ENCODE measurements around the gene BTBD19.
A peak's percentile ranks its signal among the peaks of the same experiment; 100 is the strongest.
"Not testable (repeated sequence)": the region's sequence is repeated elsewhere in the genome, so short reads cannot be mapped to it uniquely, and the experiment has no call there.

Gene BTBD19, protein sequence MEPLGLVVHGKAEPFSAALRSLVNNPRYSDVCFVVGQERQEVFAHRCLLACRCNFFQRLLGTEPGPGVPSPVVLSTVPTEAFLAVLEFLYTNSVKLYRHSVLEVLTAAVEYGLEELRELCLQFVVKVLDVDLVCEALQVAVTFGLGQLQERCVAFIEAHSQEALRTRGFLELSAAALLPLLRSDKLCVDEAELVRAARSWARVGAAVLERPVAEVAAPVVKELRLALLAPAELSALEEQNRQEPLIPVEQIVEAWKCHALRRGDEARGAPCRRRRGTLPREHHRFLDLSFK

DNA sequence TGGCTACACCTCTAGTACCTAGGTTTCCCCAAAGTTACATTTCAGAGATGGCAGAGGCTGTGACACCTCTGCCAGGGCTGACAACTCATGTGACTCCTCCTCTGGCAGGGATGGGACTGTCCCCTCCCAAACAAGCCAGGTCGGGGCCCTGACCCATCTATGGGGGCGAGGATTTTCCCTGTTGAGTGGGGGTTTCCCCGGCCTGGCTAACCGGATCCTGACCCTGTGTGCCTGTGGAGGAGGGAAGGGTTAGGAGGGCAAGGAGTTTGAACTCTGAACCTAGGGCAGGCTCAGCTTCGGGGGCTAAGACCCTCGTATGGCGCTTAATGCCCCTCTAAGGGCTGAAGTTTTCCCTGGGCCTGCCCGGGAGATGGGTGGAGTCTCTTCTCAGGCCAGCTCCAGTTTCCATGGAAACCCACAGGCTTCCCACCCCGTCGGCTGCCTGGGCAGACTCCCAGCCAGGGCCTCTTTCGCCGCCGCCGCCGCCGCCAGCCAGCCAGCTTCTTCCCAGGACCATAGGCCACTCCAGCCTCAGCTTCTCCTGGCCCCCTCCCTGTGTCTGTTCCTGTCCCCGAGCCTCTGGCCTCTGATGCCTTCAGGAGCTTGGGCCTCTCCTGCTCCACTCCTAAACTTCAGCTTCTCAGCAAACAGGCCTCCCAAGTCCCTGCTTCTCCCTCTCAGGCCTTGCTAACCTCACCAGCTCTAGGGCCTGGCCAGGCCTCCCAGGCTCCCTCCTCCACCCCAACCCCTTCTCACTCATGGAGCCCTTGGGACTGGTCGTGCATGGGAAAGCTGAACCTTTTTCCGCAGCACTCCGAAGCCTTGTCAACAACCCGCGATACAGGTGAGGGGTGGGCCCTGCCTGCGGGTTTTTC is at the start of gene BTBD19:
Gene BTBD19 (plus strand): TSS at position 461 of the 875 bp plus-strand sequence. CDS start 298 bp downstream, at position 759.
- DNase-seq (ENCODE audit: extremely low read depth in 1 of 2, low read depth in 1 of 2), result peak; percentile 63 to 84

DNA sequence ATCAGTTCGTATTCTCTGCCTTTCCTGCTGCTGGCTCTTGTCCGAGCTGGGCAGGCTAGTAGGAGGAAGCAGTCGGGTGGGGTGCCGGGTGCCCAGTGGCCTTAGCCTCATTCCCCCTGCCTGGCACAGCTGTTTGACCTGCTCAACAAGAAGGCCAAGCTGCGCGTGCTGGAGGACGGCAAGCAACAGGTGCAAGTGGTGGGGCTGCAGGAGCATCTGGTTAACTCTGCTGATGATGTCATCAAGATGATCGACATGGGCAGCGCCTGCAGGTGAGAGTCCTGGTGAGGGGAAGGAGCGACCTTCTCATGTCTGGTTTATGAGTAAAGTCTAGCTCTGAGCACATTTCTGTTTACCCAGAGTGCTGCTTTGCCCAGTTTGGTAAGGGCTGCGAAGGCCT is 49.2 kb upstream of the BTBD19 start:
- no peak for DNase-seq (ENCODE audit: extremely low read depth in 1 of 2, low read depth in 1 of 2)

DNA sequence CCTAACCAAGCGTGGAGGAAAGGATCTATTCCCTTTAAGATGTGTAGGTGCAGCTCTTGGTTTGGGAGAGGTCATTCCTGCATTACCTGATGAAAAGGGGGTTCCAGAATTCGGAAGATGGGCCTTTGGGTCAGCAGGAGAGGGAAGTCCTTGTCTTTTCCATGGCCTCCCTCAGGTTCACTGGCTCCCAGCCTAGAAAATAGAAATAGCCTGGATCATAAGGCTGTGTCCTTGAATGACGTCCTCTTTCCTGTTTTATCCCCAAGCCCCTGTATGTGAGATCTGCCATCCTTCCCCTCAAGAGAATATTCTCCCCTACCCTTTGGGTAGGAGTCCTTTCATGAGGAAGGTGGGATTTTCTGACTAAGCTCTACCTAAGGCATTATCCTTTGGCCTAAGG is 47.4 kb upstream of the BTBD19 start:
- DNase-seq (ENCODE audit: extremely low read depth in 1 of 2, low read depth in 1 of 2), result no peak

DNA sequence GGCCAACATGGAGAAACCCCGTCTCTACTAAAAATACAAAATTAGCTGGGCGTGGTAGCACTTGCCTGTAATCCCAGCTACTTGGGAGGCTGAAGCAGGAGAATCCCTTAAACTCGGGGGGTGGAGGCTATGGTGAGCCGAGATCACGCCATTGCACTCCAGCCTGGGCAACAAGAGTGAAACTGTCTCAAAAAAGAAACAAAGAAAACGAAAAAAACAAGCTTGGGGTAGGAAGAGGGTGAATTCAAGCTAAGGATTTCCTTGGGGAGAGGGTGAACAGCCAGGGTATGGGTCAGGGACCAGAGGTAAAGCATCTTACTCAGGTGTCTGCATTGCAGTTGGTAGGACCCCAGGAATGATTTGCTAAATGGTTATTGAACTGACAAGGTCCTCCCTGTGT is 41.9 kb upstream of the BTBD19 start:
- not testable (repeated sequence) for DNase-seq (ENCODE audit: extremely low read depth in 1 of 2, low read depth in 1 of 2)

DNA sequence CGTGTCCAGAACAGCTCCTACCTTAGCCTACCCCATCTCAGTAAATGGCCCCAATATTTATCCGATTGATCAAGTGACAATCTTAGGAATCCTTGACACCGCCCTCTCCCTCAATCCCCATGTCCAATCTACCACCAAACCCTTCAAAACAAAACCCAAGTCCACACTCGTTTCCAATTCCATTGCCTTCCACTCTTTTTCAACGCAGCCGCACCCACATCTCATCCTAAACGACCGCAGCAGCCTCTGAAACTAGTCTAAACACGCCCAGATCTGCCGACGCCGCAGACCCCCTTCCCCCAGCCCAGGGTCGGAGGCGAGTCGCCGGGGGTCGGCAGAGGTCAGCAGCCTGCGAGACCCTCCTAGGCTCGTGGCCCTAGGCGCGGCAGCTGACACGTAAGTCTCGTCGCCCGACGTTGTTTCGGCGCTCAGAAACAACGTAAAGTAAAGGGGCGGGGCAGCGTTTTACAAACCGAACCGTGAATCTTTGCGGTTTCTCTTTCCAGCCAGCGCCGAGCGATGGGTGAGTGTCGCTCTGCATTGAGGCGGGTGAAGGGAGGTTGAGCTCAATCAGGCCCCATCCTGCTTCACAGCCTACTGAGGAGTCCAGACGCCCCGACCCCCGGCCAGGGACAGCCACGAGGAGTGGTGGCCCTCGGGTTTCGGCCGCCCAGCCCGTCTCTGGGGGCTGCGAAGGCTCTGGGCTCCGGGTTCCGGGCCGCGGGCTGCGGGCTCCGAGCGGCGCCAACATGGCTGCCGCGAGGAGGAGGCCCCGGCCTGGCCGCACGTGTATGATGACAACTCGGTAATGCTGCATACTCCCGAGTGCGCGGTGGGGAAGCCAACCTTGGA is 33.0 kb upstream of the BTBD19 start, which contains the start of gene RPS8:
Gene RPS8 (plus strand): TSS at position 463 of the 852 bp plus-strand sequence. CDS start 57 bp downstream, at position 520.
- DNase-seq (ENCODE audit: extremely low read depth in 1 of 2, low read depth in 1 of 2), result peak; percentile 69 to 88

DNA sequence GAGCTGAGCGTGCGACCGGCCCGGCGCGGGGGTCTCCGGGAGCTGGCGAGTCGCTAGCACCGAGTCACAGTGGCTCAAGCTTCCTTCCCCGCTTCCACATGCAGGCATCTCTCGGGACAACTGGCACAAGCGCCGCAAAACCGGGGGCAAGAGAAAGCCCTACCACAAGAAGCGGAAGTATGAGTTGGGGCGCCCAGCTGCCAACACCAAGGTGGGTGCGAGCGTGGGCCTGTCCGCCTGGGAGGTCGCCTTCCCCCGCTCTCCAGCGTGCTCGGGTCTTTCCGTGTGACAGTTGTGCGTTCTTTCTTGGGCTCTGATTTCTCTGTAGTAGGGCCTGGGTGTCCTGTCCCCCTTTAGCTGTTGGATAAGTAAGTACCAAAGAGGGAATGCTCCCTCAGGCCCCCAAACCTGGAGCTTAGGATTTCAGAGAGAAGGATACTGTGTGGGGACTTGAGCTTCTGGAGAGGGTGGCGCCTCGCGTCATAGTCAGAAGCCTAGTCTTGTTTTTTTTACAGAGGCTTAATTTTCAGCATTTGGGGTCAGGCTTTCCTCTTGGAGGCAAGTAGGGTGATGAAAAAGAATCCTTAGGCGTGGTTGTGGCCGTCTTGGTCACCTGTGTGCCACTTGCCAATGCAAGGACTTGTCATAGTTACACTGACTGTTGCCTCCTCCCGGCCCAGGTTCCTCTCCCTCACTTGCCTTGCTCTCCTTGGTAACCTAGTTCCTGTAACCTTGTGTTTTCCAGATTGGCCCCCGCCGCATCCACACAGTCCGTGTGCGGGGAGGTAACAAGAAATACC is 32.2 kb upstream of the BTBD19 start:
- DNase-seq (ENCODE audit: extremely low read depth in 1 of 2, low read depth in 1 of 2), result peak in 1 of 2 donors; percentile 16

DNA sequence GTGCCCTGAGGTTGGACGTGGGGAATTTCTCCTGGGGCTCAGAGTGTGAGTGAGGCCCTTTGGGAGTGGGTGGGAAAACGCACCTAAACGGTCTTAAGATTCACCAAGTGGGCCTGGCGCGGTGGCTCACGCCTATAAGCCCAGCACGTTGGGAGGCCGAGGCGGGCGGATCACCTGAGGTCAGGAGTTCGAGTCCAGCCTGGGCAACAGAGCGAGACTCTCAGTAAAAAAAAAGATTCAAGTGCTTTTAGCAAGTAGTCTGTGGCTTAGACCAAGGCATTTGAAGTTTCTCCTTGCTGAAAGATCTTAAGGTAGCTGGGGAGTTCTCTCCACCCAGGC is 31.6 kb upstream of the BTBD19 start:
- no peak for DNase-seq (ENCODE audit: extremely low read depth in 1 of 2, low read depth in 1 of 2)

DNA sequence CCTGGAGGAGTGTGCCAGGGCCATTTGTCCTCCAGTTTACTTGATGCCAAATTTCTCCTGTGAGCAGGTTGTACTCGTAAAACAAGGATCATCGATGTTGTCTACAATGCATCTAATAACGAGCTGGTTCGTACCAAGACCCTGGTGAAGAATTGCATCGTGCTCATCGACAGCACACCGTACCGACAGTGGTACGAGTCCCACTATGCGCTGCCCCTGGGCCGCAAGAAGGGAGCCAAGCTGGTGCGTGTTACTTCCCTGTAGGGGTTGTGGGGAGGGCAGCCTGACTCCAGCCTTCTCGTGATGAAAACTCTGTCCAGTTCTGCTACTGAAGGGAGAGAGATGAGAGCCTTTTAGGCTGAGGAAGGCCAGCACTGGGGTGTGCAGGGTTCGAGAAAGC is 30.8 kb upstream of the BTBD19 start:
- DNase-seq (ENCODE audit: extremely low read depth in 1 of 2, low read depth in 1 of 2), result no peak

DNA sequence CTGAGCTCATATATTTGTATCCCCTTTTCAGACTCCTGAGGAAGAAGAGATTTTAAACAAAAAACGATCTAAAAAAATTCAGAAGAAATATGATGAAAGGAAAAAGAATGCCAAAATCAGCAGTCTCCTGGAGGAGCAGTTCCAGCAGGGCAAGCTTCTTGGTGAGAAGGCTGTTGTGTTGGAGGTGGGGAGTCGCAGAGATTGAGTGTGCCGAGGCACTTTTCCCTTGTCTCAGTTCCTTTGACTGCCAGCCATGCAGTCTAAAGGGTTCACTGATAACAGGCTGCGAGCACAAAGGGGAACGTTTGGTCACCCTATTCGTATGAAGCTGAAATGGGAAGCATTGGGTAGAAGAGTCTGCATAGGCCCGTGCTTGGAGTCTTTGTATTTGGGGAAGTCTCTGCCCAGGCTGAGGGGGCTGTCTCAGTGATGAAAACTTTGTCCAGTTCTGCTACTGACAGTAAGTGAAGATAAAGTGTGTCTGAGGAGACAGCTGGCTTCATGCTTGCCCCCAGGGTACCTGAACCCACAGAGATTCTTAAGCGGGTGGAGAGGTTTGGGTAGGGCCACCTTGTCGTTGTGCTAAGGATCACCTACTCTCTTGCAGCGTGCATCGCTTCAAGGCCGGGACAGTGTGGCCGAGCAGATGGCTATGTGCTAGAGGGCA is 30.2 kb upstream of the BTBD19 start:
- no peak for DNase-seq (ENCODE audit: extremely low read depth in 1 of 2, low read depth in 1 of 2)

DNA sequence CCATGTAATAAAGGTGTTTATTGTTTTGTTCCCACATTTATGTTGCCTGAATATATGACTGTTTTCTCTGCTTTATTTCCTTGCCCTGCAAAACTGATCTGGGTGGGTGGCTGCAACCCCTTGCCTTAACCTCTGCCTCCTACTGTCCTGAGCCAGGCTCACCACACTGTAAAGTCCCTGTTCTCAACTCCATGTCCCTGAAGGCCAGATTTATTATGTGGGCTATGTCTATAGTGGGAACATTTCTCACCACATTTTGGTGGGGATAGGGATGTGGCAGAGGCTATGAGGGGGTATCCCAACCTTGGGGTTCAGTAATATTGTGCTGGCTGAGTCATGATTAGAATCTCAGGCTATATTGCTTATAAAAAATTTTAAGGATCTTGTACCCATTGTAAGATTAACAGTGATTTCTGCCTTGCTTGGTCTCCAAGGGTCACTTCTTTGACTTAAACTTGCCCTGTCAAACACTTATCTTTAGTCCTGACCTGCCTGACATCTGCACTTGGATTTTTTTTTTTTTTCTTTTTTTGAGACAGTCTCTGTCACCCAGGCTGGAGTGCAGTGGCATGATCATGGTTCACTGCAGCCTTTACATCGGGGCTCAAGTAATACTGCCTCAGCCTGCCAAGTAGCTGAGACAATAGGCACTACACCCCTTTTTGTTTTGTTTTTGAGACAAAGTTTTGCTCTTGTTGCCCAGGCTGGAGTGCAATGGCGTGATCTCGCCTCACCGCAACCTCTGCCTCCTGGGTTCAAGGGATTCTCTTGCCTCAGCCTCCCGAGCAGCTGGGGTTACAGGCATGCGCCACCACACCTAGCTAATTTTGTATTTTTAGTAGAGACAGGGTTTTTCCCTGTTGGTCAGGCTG is 29.4 kb upstream of the BTBD19 start:
- no peak for DNase-seq (ENCODE audit: extremely low read depth in 1 of 2, low read depth in 1 of 2)

DNA sequence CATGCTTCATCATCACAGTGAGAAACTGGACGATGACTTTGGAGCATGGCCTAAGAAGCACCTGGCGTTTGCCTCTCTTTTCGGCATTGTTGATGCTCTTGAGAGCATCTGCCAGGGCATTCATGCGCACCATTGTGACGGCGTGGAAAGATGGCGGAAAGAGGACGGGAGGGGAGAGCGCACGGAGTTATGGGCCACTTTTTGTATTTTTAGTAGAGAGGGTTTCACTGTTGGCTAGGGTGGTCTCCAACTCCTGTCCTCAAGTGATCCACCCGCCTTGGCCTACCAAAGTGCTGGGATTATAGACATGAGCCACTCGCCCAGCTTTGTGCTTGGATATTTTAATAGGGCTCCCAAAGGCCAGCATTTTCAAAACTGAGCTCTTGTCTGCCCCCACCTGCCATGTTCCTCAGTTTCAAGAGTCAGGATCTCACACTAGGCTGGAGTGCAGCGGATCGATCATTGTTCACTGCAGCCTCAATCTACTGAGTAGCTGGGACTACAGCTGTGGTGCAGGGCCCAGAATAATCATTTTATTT is 27.7 kb upstream of the BTBD19 start:
- no peak for DNase-seq (ENCODE audit: extremely low read depth in 1 of 2, low read depth in 1 of 2)

DNA sequence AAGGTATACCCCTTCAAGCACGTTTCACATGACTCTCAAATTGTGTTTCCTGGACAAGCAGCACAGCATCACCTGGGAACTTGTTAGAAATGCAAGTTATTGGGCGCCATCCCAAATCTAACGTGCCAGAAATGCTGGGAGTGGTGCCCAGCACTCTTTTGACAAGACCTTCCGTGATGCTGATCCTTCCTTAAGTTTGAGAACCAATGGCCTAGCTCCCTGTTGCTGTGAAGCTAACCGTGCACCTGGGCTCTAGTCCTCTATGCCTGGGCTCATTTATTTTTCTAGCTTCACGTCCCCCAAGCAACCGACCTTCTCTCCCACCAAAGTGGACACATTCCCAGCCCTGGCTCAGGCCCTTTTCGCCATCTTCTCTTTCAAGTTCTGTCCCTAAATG is 24.6 kb upstream of the BTBD19 start:
- no peak for DNase-seq (ENCODE audit: extremely low read depth in 1 of 2, low read depth in 1 of 2)

DNA sequence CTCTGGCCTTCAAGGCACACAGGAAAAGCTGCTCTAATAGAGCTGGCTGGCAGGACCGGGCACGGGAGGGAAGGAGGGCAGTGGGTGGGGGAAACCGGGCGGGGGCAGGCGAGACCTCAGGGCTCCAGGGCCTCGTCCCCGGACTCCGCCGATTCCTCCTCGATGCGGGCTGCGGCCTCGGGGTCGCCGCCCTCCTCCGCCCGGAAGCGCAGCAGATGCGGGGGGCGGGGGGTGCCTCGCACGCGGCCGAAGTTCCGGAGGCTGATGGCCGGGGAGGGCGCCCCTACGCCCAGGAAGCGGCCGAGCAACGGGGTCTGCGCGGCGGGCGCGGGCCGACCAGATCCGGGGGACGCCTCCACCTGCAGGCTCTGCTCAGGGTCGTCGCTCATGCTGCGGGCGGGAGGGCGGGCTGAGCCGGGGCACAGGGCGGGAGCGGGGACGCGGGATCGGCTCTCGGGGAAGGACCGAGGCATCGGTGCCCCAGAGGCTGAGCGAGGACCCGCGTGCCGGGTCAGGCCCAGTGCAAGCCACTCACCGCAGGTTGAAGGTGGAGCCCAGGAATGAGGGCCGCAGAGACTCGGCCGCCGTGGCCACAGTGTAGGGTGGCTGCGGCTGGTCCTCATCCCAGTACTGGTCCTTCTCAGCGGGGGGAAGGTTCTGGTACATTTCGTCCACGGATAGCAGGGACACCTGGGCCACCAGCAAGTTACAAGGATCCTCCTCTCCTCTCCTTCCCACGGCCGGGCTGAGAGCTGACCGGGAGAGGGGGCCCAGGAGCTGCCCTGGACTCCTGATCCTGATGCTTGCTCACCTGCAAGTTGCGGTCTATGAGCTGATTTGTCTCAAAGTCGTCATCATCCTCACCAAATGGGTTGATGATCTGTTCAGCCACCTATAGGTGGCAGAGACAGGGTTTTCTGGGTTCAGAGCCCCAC is 24.0 kb upstream of the BTBD19 start:
- DNase-seq (ENCODE audit: extremely low read depth in 1 of 2, low read depth in 1 of 2), result no peak

DNA sequence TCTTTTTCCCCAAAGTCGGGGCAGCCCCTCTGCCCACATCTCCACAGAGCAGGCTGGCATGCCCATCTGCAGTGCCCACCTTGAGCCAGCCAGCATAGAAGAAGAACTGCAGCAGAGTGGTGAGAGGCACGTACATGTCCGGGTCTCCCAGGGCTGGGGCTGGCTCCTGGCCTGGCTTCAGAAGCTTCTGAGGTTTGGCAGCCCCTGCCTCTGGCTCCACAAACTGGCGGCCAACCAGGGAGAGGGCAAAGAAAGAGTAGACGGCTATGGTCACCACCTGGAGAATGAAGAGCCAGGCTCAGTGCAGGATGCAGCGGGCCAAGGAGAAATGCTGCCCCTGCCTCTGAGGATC is 23.3 kb upstream of the BTBD19 start:
- no peak for DNase-seq (ENCODE audit: extremely low read depth in 1 of 2, low read depth in 1 of 2)

DNA sequence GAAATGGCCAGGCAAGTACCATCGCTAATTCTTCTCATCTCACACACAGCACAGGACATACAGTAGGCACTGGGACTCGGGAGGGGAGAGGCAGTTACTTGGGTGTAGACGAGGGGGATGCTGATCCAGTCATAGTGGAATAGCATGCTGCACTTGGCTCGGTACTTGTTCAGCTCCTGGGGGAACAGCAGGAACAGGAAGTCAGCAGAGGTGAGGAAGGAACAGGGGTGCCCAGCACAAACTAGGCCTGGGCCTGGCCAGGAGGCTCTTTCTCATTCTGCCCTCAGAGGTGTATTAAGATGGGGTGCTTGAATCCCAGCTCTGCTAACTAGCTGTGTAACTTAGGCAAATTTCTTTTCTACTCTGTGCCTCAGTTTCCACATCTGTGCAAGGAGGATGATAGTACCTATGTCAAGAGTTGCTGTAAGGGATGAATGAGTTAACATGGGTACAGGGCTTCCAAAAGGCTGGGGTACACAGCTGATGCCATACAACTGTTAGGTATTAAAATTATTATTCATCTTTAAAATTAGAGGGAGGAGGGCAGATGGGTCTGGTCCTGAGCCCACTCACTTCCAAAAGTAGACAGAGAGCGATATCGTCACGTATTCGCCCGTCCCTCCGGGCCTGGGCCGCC is 22.7 kb upstream of the BTBD19 start:
- no peak for DNase-seq (ENCODE audit: extremely low read depth in 1 of 2, low read depth in 1 of 2)

DNA sequence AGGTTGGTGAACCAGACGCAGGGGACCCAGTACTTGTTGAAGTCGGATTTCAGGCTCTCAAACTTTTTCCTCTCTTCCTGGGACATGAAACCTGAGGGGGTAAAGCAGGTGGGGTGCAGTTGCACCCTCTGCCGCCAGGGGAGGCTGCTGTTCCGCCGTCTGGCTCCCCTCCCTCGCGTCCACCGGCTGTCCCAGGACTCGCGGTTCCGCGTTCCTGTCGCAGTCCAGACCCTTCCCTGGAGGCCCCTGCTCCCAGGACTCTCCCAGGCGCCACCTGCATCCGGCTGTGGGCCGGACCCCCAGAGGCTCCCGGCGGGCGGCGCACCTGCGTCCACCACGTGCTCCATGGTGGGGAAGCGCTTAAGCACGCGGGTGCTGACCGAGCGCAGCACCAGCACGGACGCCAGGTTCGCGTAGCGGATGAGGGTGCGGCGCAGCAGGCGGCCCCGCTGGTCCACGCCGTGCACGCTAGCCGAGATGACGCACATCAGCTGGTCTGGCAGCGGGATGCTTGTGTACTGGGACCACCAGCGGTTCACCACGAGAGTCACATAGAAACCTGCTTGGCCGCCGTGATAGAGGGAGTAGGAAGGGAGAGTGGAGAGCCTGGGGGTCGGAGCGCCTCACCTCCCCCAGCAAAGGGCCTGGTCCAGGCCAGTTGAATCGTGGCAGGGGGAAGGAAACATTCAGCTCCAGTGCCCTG is 22.0 kb upstream of the BTBD19 start:
- no peak for DNase-seq (ENCODE audit: extremely low read depth in 1 of 2, low read depth in 1 of 2)

Data from stimulated activated CD8-positive, alpha-beta memory T cell treated with anti-CD3 and anti-CD28 coated beads, Interleukin-7, amount 100 ng/mL, for 48 hours (primary cell).